ENCODE measurements around the gene HSPA1A.

- TF ChIP-seq POLR2A (IDR thresholded peaks at IDR 0.05), result no peak
- TF ChIP-seq CTCF (IDR thresholded peaks at IDR 0.05 in 8 of 11, conservative IDR thresholded peaks at IDR 0.05 in 3 of 11), result no peak
- TF ChIP-seq POLR2AphosphoS5 (IDR thresholded peaks at IDR 0.05), result no peak
Observed at GRCh38 chr6:31836047-31836473, 20.7 kb downstream of the HSPA1A start.

Measured in spleen (tissue), 7 donors.